HG02610 (cell line): ENCODE measurements around the gene GDAP1L1.

ENCODE experiments used
- ATAC-seq: cut with Tn5 transposase; IDR thresholded peaks from one replicate; pipeline ENCODE4 v1.9.1; 2021; ENCODE audit warnings: mild to moderate bottlenecking, moderate library complexity; ENCODE audit not compliant: unreplicated experiment

Gene GDAP1L1

DNA sequence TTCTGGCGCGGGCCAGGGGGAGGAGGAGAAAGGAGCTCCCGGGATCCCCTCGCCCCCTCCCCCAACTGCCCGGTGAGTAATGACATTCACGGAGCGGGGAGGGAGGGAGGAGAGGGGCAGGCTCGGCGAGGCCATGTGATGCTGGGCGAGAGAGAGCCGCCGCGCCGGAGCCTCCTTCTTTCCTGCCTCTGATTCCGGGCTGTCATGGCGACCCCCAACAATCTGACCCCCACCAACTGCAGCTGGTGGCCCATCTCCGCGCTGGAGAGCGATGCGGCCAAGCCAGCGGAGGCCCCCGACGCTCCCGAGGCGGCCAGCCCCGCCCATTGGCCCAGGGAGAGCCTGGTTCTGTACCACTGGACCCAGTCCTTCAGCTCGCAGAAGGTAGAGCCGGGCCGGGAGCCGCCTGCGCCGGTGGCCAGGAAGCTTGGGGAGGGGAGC, at the start of gene GDAP1L1:
TSS of gene GDAP1L1 (plus strand) at position 178 of the 441 bp plus-strand sequence. CDS start at position 205, 27 bp downstream.
- ATAC-seq = no peak

DNA sequence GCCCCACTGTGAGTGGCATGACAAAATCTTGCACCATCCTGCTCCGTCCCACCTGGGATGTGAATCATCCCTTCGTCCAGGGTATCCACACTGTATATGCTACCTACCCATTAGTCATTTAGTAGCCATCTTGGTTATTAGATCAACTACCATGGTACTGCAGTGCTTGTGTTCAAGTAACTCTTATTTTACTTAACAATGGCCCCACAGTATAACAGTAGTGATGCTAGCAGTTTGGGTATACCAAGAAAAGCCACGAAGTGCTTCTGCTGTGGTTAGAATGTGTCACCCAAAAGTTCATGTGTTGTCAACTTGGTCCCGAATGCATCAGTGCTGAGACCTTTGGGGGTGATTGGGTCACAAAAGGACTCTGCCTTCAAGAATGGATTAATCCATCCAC, 48.2 kb upstream of the GDAP1L1 start:
- no peak for ATAC-seq

DNA sequence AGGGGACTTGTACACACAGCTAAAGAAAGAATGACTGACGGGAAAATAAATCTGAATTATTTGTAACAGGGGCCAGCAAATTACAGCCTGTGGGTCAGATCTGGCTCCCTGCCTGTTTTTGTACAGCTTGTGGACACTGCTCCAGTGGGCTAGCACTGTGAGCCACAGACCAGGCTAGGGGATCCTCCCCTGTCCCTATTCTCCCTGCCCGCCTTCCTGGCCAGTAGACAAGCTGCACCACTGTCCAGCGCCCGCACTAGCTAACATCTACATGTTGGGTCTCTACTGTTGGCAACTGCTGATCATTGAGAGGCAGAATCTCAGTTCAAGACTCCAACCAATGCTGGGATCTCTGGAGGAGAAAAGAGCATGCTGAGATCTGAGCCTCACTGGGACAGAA, 47.2 kb upstream of the GDAP1L1 start:
- no peak for ATAC-seq

DNA sequence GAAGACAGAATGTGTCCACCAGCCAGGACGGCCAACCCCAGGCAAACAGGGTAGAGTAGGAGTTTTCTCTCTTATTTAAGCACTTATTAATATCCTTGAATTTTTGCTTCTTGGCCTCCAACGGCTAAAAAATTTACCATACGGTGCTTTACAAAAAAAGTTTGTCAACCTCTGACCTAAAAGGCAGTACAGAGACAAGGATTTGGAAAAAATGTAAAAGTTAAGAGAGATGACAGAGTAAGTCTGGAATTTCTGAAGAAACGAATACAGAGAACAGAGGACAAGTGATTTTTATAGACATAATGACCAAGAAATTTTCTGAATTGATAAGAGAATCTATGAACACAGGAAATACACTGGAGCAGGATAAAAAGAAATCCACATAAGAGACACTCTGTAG, 46.7 kb upstream of the GDAP1L1 start:
- ATAC-seq = no peak

DNA sequence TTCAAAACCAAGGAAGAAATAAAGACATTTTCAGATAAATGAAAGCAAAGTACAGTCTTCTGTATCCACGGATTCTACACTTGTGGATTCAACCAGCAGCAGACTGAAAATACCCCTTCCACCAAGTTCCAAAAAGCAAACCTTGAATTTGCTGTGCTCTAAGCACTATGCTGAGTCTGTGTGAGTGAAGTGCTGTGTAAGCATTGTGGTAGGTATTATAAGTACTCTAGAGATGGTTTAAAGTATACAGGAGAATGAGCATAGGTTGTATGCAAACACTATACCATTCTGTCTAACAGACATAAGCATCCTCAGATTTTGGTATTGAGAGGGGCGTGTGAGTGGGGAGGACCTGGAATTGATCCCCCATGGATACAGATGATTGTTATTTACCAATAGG, 46.1 kb upstream of the GDAP1L1 start:
- ATAC-seq = no peak

DNA sequence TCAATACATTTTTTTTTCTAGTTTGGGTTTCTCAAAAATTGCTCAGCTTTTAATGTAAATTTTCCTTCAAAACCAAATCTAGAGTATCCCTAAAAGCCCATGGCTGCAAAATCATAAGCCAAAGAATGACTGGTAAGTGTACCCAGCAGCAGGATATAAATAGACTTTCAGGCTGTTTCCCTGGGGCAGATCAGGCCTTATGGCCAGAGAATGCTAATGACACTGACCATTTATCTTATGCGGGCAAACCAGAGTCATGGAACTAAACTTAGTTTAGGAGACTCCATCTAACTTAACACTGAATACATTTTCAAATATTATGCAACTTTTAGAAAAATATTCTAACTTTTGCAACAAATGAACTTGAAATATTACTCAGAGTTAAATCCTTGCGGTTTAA, 43.9 kb upstream of the GDAP1L1 start:
- ATAC-seq = no peak

DNA sequence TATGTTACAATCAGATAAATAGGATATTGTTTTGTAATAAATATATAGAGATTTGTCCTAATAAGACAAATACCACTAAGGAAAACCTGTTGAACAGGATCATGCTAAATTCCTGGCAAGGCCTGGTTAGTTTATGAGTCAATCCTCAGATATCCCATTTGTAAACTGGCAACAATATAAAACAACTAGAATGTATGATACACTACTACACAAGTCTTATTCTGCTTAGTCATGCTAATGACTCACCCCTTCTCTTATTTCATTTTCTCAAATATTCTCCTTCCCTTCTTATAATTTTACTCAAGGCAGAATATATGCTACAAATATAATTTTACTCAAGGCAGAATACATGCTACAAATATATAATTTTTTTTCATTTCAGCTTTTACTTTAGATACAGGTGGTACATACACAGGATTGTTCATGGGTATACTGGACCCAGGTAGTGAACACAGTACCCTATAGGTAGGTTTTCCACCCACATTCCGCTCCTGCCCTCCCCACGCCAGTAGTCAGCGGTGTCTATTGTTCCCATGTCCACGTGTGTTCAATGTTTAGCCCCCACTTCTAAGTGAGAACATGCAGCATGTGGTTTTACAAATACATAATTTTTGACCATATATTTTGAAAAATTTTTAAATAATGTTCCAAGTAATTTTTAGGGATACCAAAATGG, 42.8 kb upstream of the GDAP1L1 start:
- no peak for ATAC-seq

DNA sequence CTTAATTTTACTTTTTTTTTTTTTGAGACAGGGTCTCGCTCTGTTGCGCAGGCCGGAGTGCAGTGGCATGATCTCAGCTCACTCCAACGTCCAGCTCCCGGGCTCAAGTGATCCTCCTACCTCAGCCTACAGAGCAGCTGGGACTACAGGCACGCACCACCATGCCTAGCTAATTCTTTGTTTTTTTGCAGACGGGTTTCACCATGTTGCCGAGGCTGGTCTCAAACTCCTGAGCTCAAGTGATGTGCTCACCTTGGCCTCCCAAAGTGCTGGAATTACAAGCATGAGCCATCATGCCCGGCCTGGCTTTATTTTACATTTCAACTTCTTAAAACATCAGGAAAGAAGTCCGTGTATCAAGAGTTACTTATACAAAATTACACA, 42.3 kb upstream of the GDAP1L1 start:
- ATAC-seq = no peak

DNA sequence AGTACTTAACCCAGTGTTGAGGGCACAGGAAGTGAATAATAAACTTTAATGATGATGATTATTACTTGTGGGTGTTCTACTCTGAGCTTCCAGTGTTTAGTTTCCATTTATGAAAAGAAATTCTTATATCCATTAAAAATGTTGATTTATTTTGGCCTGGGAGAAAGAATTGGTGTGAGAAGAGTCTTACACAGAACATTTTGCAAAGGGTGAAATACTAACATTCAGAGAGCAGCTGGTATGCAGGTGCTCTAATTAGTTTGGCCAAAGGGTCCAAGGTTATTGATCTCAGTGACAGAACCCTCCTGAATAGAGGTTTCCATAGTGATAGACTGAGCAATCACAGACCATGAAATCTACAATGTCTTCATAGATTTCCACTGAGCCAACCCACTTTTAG, 41.0 kb upstream of the GDAP1L1 start:
- no peak for ATAC-seq

DNA sequence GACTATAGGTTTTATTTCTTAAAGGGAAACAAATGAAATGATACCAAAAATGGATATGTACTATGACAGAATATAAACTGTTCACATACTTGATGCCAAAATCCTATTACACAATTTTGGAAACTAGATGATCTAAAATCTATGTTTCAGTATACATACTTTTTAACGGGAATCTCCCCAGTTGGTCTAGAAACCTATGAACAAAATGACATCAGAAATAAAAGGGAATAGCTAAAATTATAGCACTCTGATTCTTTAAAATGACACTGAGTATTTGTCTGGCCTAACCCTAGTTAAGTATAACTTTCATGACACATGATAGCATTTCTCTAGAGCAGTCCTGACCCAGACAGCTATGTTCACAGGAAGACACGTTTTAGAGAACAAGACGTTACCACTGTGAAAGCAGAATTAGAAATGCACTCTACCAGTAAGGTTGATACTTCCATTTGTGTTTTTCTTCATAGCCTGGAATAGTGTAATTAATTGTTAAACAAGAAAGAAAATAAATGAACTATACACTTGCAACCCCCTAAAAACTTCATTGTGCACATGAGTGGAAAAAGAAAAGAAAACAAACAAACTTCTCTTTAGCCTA, 39.9 kb upstream of the GDAP1L1 start:
- ATAC-seq = no peak

DNA sequence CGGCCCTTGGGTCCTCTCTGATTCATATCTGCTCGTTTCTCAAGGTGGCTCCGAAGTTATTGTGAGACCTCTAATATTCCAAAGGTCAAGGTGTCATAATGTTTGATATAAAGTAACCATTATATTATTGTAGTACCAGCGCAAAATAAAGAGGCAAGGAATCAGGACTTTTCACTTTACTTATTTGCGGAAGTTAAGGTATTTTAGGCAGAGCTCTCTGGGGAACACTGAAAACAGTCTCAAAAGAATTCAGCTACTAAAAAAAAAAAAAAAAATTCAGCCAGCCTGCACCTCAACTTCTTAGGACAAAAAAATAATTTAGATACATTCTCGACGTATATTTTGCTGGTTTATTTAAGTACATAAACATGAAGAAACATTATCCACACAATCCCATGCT, 38.9 kb upstream of the GDAP1L1 start:
- no peak for ATAC-seq

DNA sequence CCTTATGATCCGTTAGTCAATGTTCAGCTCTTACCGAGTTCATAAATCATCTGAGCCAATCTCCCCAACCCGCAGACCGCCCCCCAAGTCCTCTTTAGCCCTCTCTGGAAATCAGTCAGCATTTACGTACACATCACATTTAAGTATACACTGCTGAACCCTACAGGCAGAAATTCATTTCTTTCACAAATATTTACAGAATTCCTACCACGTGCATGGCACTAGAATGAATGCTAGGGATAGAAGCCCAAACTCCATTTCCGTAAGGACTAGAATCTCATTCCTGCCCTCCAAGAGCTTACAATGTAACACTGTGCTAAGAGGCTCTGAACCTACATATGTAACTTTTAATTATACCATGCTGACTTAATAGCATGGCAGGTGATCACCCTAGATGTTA, 38.3 kb upstream of the GDAP1L1 start:
- ATAC-seq = no peak

DNA sequence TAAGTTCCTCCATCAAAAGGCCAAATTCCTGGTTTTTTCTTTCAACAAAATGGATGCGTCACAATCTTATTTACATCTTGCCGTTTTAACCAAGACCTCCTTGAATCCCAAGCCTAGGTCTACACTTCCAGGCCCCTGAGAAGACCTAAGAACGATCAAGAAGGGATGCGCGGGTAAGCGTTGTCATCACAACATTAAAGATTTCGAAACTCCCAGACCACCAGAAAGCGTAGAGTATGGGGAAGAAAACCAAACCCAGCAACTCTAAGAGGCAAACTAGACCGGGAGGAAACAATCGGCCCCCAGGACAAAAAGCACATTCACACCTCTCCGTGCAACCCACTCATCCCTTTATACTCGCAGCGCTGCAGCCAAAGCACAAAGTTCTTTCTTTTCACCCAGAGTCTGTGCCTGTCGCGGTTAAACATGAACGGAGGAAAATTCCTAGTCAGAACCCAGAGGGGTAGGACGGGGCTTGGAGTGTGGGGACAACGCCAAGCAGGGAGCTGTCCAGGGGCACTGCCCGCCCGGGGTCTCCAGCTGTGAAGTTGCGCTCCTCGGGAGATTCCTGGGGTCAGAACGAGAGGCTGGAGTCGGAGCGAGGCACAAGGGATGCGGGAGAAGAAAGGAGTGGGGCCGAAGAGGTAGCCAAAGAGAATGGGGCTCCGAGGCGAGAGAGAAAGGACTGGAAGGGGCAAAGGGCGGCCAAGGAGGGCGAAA, 37.3 kb upstream of the GDAP1L1 start:
- ATAC-seq = peak; percentile 1

DNA sequence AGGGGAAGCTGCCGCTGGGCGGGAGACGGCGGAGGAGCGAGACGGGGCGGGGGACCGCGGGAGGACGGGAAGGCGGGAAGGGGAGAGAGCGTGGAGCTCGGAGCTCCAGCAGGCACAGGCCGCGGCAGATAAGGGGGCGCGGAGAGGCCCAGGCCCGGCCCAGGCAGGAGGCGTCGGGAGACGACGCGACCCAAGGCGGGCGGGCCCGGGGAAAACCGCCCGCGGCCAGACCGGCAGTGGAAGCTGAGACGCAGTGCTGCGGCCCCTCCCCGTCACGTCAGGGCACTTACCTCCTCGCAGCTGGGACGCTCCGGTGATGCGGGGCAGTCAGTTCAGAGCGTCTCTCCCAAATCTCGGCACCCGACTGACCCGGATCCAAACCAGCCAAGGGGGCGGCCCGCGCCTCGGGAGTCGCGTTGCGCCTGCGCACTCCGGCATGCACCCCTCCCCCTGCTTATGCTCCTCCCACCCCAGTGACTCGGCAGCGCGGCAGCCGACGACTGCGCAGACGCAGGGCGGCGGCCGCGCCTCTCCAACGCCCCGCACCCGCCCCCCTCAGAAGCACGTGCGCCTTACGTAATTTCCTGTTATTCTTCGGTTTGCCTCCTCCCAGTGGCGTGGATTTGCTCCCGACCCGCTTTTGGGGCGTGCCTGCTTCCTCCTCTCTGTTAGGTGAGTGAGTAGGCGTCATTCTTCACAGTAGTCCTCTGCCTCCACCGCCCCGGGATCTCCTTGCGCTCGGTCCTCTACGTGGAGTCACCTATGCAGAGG, 36.5 kb upstream of the GDAP1L1 start, which contains the start of gene OSER1:
TSS of gene OSER1 (minus strand) at position 366 of the 771 bp plus-strand sequence. CDS start 3,814 bp downstream, outside the sequence.
- peak; percentile 86 for ATAC-seq

DNA sequence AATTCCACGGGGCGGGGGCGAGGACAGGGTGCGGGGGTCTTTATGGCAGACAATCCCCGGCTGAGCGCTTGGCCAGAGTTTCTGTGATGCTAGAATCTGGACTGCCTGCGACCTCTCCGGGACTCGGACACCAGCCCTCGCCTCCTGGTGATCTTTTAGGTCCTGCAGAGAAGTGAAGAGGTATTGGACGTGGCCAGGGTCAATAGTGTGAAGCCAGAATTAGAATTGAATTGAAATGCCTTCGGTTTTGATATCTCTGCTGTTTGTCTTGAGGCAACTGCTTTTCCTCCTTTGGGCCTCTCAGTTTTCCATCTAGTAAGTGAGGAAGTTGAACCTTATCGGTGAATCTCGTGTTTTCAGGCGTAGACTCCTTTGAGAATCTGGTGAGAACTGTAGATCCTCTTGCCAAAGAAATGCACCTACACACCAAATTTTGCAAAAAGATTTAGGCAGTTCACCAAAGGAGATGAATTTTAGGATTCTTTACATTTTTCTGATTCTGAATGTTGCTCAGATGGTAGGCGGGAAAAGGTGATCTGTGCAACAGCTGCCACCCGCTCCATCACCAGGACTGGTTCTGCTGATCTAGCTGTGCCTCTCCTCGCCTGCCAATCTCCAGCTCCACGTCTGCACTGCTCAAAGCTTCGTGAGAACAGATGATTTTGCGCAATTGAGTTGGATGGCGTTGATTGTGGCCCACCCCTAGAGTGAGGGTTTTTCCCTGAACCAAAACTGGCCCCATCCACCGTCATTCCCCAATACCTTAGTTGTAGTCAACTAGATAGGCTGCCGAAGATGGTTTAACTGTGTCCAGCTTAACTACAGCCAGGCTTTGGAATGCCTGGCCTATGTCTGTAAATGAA, 35.7 kb upstream of the GDAP1L1 start:
- ATAC-seq = no peak

DNA sequence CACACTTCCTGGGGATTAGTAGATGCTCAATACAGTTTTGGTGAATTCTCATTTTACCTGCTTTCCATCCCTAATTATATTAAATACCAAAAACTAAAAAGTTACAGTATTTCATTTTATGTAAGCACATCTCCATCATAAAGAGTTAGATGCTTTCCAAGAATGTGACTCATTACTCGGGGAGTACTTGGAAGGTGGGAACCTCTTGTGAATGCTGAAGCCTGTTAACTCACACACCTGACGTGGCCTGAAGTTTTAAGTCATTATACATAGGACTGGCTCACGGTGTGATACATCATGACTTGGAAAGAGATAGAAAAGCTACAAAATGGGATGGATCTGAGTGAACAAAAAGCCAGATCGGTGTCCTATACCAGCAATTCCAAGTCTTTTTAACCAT, 34.3 kb upstream of the GDAP1L1 start:
- no peak for ATAC-seq

DNA sequence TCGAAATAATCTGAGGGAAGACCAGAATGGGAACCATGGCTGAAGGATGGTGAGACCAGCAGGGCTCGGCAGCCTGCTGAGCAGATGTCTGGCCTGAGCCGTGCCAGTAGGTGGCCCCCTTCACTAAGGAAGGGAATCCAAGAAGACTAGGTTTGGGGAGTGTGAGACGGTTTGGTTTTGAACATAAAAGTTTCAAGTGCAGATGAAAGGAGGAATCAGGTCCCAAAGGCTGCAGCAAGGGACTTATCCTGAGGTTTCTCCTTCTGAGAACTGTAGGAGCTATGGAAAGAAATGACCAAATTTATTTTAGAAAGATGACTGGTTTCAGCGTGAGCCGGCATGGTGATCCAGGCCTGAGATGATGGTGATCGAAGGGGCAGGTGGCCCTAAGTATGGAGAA, 32.0 kb upstream of the GDAP1L1 start:
- ATAC-seq = no peak

DNA sequence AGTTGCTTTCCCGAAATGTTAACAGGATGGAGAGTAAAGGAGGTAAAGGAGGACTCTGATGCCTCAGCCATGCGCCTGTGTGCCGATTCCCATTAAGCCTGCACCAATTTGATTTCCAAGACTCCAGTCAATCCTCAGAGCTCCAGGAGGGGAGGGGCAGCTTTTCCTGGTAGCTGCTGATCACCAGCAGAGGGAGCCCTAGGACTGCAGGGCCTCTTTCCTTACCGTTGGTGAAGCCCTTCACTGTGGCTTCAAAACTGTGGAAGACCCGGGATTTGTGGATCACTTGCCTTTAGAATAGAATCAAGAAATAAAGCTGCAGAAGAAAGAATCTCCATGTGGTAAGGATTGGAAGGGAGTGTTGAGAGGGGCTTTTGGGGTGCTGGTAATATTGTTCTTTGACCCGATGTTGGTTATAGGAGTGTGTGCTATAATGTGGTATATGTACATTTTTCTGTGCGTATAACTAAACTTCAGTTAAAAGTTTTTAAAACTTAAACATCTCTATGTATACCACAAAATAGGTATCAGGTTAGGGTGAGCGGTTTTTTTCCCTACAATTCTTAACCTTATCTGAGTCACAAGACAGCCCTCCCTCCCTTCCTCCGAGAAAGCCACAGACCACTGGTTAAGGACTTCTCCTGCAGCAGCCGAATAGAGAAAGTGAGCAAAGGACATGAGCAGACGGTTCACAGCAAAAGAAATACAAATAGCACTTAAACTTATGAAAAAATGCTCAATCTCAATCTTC, 29.6 kb upstream of the GDAP1L1 start:
- no peak for ATAC-seq

DNA sequence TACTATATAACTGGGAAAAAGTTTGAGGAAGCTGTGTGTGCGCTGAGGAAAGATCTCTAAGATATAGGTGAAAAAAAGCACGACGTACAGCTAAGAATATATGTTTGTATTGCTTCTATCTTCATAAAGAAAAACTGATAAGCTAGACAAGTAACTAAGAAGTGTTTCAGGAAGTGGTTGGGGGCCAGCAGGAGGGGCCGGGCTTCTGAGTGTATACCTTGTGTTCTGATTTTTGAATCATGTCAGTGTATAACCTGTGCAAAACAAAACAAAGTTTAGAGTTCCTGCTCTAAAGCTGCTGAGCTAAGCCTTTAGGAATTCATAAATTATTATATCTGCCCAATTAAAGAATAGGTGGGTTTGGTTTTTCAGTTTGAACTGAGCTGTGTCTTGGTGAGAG, 28.7 kb upstream of the GDAP1L1 start:
- ATAC-seq = no peak
